Measurements from ENCODE around the gene PRM3.
A peak's percentile ranks its signal among the peaks of the same experiment; 100 is the strongest.

Gene PRM3

GRCh38 chr16:11258553-11259492 lies 14.6 kb downstream of the PRM3 start:
- TF ChIP-seq TARDBP (IDR thresholded peaks at IDR 0.05) (no peak), ARNT (IDR thresholded peaks at IDR 0.05) (no peak), SUZ12 (IDR thresholded peaks at IDR 0.05) (no peak), CTBP1 (IDR thresholded peaks at IDR 0.05; ENCODE audit: borderline replicate concordance) (no peak), ZNF384 (IDR thresholded peaks at IDR 0.05) (no peak), LEF1 (IDR thresholded peaks at IDR 0.05; ENCODE audit: borderline replicate concordance) (no peak), ELF4 (IDR thresholded peaks at IDR 0.05) (no peak)
- DNase-seq (ENCODE audit: extremely low spot score): no peak
- POLR2A ChIA-PET: no interaction called here
- CTCF ChIA-PET: interaction anchor here (0.9 kb wide), 1 partner anchor 128 kb away, joined by 4 read pairs; no protein-coding TSS in a partner anchor

DNA sequence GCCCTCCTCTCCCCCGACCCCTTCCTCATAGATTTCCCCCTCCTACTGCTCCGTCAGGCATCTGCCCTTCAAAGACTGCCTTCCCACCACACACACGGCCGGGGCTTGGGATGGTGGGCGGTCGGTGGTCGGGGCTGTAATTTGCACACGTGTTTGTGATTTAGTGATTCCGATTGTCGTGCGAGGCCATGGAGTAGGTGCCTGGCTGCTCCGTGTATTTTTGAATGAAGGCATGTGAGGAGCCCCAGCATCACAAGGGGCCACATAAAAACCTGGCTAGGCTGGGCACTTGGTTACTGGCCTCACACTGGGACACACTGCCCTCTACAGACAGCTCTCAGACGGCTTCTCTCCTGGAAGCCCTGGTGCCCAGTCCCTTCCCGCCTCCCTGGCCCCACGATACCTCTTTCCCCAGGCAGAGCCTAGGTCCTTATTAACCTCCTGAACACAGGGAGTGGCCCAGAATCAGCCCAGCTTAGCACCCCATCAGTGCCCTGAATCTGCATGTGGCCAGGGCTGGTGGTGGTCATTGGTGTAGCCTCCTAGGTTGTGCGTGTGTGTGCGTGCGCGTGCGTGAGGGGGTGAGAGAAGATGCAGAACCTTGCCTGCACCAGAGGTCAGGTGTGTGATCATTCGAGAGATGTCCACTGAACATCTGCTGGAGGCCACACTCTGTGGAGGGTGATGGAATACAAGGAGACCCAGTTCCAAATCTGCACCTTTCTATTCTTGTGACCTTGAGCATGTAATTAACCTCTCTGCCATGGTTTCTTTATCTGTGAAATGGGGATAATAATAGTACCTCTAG lies 16.1 kb downstream of the PRM3 start:
- CTCF ChIA-PET: interaction anchor here (0.6 to 2.3 kb wide), 6 partner anchors 12 to 291 kb away, joined by 3 to 9 read pairs (median 4); partner anchors contain the start of gene TNP2
- no peak for TF ChIP-seq SUZ12 (IDR thresholded peaks at IDR 0.05)
- no peak for TF ChIP-seq FOXA1 (IDR thresholded peaks at IDR 0.05)
- peak; percentile 64 for TF ChIP-seq L3MBTL2 (conservative IDR thresholded peaks at IDR 0.05)
- TF ChIP-seq ARNT (IDR thresholded peaks at IDR 0.05): no peak
- DNase-seq (ENCODE audit: extremely low spot score): peak; percentile 77
- POLR2A ChIA-PET: interaction anchor here (0.6 to 1.9 kb wide), 5 partner anchors 11 to 101 kb away, joined by 3 to 11 read pairs (median 4); no protein-coding TSS in a partner anchor

- POLR2A ChIA-PET: interaction anchor here (0.6 to 1.9 kb wide), 23 partner anchors 10 to 285 kb away, joined by 3 to 16 read pairs (median 4); partner anchors contain the start of genes PRM3, RMI2 and TNP2
- no peak for DNase-seq (ENCODE audit: extremely low spot score)
- CTCF ChIA-PET: interaction anchor here (0.5 to 2.3 kb wide), 9 partner anchors 12 to 292 kb away, joined by 3 to 11 read pairs (median 4); partner anchors contain the start of gene TNP2
- no peak for TF ChIP-seq ZNF384 (IDR thresholded peaks at IDR 0.05)
- no peak for TF ChIP-seq CTBP1 (IDR thresholded peaks at IDR 0.05; ENCODE audit: borderline replicate concordance)
- TF ChIP-seq SP1 (IDR thresholded peaks at IDR 0.05): no peak
Observed at GRCh38 chr16:11256661-11257130, 16.7 kb downstream of the PRM3 start.

GRCh38 chr16:11255737-11256660 lies 17.4 kb downstream of the PRM3 start, which contains the start of gene SOCS1:
TSS of gene SOCS1 (minus strand) at chr16:11256204. CDS start at chr16:11255478, 726 bp downstream.
- DNase-seq (ENCODE audit: extremely low spot score): peak; percentile 85

GRCh38 chr16:11254913-11255736 lies 18.3 kb downstream of the PRM3 start:
- TF ChIP-seq BHLHE40 (IDR thresholded peaks at IDR 0.05; ENCODE audit: borderline replicate concordance): no peak
- no peak for TF ChIP-seq CTBP1 (IDR thresholded peaks at IDR 0.05; ENCODE audit: borderline replicate concordance)
- TF ChIP-seq FOXK2 (IDR thresholded peaks at IDR 0.05): no peak
- TF ChIP-seq ZNF384 (IDR thresholded peaks at IDR 0.05): no peak
- TF ChIP-seq LEF1 (IDR thresholded peaks at IDR 0.05; ENCODE audit: borderline replicate concordance): no peak
- TF ChIP-seq FOXA1 (IDR thresholded peaks at IDR 0.05): no peak
- no peak for DNase-seq (ENCODE audit: extremely low spot score)
- ChIA-PET CTCF (interaction anchor here (0.5 to 2.3 kb wide), 9 partner anchors 10 to 291 kb away, joined by 3 to 11 read pairs (median 4); no protein-coding TSS in a partner anchor), POLR2A (interaction anchor here (0.6 to 1.9 kb wide), 15 partner anchors 8 to 291 kb away, joined by 3 to 16 read pairs (median 4); partner anchors contain the start of genes PRM3 and TNP2)

More at GRCh38 chr16:11255737-11256660, 17.4 kb downstream of the PRM3 start, which contains the start of gene SOCS1:
- TF ChIP-seq TARDBP (IDR thresholded peaks at IDR 0.05) (no peak), BHLHE40 (IDR thresholded peaks at IDR 0.05; ENCODE audit: borderline replicate concordance) (no peak), PKNOX1 (IDR thresholded peaks at IDR 0.05) (no peak), HDGF (IDR thresholded peaks at IDR 0.05; ENCODE audit: borderline replicate concordance) (no peak), L3MBTL2 (conservative IDR thresholded peaks at IDR 0.05) (peak; percentile 75), LEF1 (IDR thresholded peaks at IDR 0.05; ENCODE audit: borderline replicate concordance) (no peak), NFRKB (IDR thresholded peaks at IDR 0.05) (no peak), ZNF384 (IDR thresholded peaks at IDR 0.05) (no peak), ARNT (IDR thresholded peaks at IDR 0.05) (no peak), FOXM1 (IDR thresholded peaks at IDR 0.05; ENCODE audit: borderline replicate concordance) (0 out of 2 replicates have a peak, but pooled peaks have one; percentile 35), ELF4 (IDR thresholded peaks at IDR 0.05) (no peak), SUZ12 (IDR thresholded peaks at IDR 0.05) (no peak), SP1 (IDR thresholded peaks at IDR 0.05) (no peak), FOXK2 (IDR thresholded peaks at IDR 0.05) (no peak), CTBP1 (IDR thresholded peaks at IDR 0.05; ENCODE audit: borderline replicate concordance) (no peak)
- ChIA-PET POLR2A (interaction anchor here (0.6 to 1.9 kb wide), 40 partner anchors 9 to 301 kb away, joined by 3 to 16 read pairs (median 4); partner anchors contain the start of genes PRM3, RMI2 and TNP2), CTCF (interaction anchor here (0.5 to 2.3 kb wide), 12 partner anchors 10 to 292 kb away, joined by 3 to 11 read pairs (median 4); partner anchors contain the start of gene TNP2)
